GM19240 (cell line): ENCODE data around the gene CCNT1.
"Not testable (repeated sequence)": the region's sequence is repeated elsewhere in the genome, so short reads cannot be mapped to it uniquely, and the experiment has no call there.

Experiments used
- DNase-seq: peaks from one replicate; pipeline ENCODE4 v3.0.0; 2011; ENCODE audit warnings: low spot score; ENCODE audit not compliant: insufficient read length

Gene CCNT1

DNA sequence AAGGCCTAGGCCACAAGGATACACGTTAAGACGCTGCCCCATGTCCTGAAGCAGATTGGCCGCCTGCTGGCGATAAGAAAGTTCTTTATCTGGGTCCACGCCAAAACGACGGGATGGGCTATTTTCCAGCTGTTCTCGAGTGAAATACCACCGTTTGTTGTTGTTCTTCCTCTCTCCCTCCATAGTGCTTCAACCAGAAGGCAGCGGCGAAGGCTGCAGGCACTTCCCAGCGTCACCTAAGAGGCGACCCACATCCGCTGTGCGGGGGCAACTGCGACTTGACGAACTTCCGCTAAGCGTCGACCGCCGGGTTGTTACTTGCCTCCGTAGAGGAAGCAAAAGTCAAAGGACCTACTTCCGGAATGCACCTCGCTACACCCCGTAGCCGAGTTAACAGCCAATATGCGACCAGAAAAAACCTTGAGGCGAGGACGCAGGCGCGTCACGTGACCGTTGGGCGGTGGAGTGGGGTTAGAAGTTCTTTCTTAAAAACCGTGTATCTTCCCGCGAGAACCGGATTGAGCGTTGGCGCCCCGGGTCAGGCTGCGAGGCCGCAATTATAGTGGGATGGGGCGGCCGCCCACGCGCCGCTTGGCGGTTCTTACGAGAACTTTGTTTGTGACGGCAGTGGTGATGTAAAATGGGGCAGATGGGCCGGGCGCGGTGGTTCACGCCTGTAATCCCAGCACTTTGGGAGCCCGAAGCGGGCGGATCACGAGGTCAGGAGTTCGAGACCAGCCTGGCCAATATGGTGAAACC, at the start of gene CCNT1:
TSS of gene CCNT1 (minus strand) at position 215 of the 759 bp plus-strand sequence. CDS start at position 183, 32 bp downstream.
- peak; percentile 96 for DNase-seq

GRCh38 chr12:48765753-48766162, 49.3 kb upstream of the CCNT1 start:
- no peak for DNase-seq

GRCh38 chr12:48764521-48764920, 48.0 kb upstream of the CCNT1 start:
- DNase-seq: no peak

- no peak for DNase-seq
Measured at GRCh38 chr12:48758737-48759136, 42.2 kb upstream of the CCNT1 start.

- DNase-seq: no peak
Measured at GRCh38 chr12:48758186-48758585, 41.7 kb upstream of the CCNT1 start.

DNA sequence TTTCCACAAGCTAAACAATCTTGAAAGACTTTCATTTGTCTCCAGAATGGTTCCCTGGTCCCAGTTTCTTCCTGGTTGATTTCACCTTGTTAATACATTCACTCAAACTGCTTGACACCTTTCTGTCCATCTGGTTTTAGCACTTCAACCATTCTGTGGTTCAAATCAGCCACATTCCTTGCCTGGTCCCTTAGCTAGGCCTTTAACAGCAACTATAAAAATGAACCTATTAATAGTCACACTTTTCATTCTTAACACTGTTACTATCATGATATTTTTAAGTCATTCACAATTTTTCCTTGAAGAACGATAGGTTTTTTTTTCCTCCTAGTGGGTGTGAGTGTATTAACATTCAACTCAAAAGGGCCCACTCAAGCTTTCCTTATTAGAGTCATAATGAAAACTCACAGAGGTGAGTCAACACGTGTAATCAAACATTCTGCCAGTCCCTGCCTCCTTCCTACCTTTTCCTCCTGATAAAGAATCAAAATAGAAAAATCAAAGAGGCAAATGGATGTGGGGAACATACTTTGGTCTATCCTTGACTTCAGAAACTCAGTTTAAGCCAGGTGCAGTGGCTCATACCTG, 34.4 kb upstream of the CCNT1 start:
- no peak for DNase-seq

DNA sequence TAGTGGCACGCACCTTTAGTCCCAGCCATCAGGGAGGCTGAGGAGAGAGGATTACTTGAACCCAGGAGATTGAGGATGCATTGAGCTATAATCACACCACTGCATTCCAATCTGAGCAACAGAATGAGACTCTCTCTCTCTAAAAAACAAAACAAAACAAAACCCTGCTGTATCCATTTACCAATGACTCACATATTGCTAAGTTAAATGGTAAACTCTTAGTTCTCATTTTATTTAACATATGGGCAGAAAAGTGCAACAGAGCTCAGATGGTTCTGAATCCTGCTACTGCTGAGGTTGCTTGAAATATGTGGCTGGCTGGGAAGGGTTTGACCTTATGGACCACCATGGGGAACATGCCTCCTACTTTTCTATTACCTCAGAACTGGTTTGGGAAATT, 33.7 kb upstream of the CCNT1 start:
- no peak for DNase-seq

DNA sequence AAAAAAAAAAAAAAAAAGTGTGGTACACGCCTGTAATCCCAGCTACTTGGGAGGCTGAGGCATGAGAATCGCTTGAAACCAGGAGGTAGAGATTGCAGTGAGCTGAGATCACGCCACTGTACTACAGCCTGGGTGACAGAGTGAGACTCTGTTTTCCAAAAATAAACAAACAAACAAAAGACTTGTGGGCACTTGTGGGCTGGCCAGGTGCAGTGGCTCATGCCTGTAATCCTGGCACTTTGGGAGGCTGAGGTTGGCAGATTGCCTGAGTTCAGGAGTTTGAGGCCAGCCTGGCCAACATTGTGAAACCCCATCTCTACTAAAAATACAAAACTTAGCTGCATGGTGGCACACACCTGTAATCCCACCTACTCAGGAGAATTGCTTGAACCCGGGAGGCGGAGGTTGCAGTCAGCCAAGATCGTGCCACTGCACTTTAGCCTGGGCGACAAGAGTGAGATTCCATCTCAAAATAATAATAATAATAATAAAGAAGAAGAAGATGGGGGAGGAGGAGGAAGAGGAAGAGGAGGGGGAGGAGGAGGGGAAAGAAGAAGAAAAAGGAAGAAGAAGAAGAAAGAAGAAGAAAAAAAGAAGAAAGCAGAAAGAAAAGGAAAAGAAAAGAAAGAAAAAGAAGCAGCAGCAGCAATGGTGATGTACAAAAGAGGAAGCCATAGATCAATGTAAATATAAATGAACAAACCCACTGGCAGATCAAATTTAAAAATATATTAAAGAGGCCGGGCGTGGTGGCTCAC, 27.9 kb upstream of the CCNT1 start:
- no peak for DNase-seq

DNA sequence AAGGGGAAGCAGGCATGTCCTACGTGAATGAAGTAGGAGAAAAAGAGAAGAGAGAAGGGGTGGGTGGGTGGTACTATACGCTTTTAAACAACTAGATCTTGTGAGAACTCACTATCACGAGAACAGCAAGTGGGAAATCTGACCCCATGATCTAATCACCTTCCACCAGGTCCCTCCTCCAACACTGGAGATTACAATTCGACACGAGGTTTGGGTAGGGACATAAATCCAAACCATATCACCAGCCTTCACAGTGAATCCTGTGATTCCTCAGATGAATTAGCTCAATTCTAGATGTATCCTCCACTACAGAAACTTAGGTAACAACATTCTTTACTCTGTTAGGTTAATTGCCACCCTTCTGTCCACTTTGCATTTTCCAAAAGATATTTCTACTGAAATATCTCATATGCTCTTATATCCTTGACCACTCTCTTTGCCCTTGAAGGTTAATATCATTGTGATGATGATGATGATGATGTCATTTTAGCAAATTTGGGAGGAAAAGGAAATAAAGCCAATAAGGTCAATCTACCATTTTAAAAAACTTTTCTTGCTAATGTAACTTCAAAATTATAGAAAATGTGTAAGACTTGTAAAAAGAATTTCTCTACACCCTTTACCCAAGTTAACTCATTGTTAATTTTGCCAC, 23.2 kb upstream of the CCNT1 start:
- DNase-seq: no peak

DNA sequence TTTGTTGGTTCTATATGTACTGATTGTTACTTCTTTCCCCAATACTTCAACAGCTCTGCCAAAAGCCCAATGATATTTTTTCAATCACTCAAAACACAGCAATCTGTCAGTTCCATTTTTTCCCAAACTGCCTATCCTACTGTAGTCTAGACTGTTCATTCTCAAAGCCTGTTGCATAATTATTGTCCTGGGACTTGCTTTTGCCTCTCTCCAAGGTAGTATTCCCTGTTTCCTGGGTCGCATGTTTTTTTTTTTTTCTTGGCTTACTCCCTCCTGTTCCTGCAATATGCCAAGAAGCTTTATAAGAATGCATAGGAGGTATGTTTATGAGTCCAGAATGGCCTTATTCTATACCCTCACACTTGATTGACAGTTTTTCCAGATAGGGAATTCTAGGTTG, 19.9 kb upstream of the CCNT1 start:
- no peak for DNase-seq

DNA sequence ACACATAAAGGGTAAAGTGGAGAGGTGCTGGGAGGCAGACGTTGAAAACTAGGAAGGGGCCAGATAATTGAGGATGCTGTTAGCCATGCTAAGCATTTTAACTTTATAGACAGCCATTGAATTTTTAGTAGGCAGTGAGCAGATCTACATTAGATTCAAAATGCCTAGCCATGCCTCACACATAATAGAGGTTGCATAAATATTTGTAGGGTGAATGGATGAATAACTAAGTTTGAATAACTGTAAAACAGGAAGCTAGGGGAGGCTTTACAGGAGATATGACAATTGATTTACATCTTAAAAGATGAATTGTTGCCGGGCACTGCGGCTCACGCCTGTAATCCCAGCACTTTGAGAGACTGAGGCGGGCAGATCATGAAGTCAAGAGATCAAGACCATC, 12.3 kb upstream of the CCNT1 start:
- no peak for DNase-seq

- DNase-seq: not testable (repeated sequence)
Measured at GRCh38 chr12:48720737-48721136, 4.2 kb upstream of the CCNT1 start.

GRCh38 chr12:48720171-48720570, 3.7 kb upstream of the CCNT1 start:
- DNase-seq: not testable (repeated sequence)

DNA sequence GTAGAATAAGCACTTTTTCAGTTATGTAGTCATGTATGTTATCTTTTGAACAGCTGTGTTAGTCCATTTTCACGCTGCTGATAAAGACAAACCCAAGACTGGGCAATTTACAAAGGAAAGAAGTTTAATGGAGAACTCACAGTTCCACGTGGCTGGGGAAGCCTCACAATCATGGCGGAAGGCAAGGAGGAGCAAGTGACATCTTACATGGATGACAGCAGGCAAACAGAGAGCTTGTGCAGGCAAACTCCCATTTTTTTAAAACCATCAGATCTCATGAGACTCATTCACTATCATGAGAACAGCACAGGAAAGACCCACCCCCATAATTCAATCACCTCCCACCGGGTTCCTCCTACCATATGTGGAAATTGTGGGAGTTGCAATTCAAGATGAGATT, 2.5 kb upstream of the CCNT1 start:
- not testable (repeated sequence) for DNase-seq

DNA sequence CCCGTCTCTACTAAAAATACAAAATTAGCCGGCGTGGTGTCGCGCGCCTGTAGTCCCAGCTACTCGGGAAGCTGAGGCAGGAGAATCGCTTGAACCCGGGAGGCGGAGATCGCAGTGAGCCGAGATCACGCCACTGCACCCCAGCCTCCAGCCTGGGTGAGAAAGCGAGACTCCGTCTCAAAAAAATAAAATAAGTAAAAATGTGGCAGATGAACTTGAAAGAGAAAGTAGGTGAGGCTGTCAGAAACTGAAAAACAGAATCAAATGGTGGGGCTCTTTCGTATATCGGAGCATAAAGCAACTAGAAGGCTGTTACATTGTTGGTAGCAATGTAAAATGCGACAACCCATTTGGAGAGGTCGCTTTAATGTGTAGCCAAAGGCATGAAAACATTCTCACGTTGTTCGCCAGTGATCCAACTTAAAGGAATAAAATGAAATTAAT, 767 bp upstream of the CCNT1 start:
- DNase-seq: no peak

GRCh38 chr12:48716168-48716492, 377 bp downstream of the CCNT1 start:
- DNase-seq: no peak

DNA sequence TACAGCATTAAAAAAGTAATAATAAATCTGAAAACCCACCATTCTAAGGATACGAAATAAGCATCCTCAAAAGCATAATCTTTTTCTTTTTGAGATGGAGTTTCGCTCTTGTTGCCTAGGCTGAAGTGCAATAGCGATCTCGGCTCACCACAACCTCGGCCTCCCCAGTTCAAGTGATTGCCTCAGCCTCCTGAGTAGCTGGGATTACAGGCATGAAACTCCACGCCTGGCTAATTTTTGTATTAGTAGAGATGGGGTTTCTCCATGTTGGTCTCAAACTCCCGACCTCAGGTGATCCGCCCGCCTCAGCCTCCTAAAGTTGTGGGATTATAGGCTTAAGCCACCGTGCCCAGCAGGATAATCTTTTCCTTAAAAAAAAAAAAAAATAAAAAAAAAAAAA, 4.3 kb downstream of the CCNT1 start:
- DNase-seq: no peak

DNA sequence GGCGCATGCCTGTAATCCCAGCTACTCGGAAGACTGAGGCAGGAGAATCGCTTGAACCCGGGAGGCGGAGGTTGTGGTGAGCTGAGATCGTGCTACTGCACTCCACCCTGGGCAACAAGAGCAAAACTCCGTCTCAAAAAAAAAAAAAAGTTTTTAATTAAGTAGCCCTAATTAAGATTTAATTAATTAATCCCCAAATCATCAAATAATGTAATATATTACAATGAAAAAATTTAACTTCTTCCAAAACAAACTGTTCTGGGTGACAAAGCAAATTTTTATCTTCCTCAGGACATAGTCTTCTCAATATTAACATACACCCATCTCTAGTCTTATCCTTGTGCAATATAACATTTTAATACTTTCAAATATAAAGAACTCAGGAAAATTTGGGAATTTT, 17.7 kb downstream of the CCNT1 start:
- not testable (repeated sequence) for DNase-seq

DNA sequence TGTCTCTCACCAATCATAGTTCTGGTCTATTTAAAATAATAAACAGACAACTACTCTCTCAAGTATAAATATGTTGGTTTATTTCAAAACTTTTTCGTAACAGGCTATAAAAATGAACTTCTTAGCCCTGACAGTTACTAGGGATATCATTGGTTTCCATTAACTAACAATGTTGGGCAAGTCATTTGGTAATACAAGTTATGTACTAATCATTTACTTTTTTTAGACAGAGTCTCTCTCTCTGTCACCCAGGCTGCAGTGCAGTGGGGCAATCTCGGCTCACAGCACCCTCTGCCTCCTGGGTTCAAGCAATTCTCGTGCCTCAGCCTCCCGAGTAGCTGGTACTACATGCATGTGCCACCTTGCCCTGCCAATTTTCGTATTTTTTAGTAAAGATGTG, 19.9 kb downstream of the CCNT1 start:
- DNase-seq: no peak

DNA sequence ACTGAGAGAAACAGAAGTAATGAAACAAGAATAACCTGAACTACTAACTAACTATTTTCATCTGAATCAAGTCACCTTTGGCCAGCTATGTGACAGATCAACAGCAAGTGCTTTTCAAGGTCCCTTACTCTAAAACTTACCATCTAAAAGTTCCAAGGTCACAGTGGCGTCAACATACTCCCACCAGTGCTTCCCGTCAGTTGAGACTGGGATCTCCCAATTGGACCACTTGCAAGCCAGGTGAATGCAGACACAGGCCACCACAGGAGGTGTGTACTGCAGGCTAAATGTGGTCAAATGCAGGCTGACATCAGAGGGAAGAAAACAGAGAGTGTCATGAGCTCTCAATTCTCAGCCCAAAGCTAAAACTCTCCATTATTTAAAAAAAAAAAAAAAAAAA, 20.6 kb downstream of the CCNT1 start:
- DNase-seq: no peak

- no peak for DNase-seq
Measured at GRCh38 chr12:48694038-48694437, 22.5 kb downstream of the CCNT1 start.

DNA sequence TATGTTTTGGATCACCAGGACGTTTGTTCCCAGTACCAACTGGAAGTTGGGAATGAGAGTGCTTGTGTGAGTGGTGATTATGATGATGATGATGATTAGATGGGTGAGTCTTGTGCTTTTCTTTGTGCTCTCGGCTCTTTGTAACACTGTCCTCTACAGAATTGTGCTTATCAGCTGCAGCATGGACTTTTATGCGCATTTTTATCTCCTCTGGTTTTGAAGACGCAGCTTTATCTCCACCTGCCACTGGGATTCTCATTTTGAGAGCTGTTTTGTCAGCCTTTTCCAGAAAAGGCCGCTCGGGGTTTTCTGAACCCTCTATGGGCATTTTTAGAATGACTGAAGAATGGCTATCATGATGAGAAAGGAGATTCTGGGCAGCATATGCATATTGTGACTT, 22.9 kb downstream of the CCNT1 start:
- no peak for DNase-seq
